Activated CD4-positive, CD25-positive, alpha-beta regulatory T cell (primary cell): ENCODE measurements around the gene TELO2.

Experiments used
- DNase-seq, 4 experiments: peaks; one replicate each; lab custom pipeline; 2025; lab: John Stamatoyannopoulos, UW

TELO2 gene

GRCh38 chr16:1556254-1556653 lies 63.1 kb downstream of the TELO2 start:
- DNase-seq: no peak

- DNase-seq: no peak
These were observed 63.9 kb downstream of the TELO2 start for GRCh38 chr16:1557074-1557473.

GRCh38 chr16:1557576-1557975 lies 64.4 kb downstream of the TELO2 start:
- no peak for DNase-seq

DNA sequence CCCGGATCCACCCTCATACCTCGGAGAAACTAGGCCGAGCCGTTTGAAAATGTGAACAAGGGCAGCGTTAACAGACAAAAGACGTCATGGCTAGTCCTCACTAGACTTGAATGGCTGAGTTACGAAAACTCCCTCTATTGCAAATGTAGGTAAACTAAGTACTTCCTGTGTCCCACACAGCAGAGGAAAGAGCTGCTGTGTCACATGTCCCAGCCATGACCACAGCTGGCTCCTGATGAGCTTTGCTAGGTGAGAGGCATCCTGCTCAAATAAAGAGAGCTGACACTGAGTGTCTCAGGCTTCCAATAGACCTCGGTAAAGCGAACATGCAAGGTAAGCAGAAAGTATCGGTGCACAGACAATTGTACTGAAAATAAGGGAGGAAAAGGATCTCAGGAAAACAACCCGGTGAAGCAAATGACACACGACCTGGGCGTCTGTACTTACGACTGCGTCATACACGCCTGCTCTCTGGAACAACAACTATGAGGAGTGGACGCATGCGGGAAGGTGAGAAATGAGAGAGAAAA lies 66.4 kb downstream of the TELO2 start:
- no peak for DNase-seq
